HG03432 (cell line): ENCODE measurements around the gene TNPO1.
"Not testable (repeated sequence)": the region's sequence is repeated elsewhere in the genome, so short reads cannot be mapped to it uniquely, and the experiment has no call there.

ENCODE experiments used
- ATAC-seq: cut with Tn5 transposase; IDR thresholded peaks from one replicate; pipeline ENCODE4 v1.9.1; 2021; ENCODE audit warnings: mild to moderate bottlenecking, moderate library complexity; ENCODE audit not compliant: unreplicated experiment

The TNPO1 gene

DNA sequence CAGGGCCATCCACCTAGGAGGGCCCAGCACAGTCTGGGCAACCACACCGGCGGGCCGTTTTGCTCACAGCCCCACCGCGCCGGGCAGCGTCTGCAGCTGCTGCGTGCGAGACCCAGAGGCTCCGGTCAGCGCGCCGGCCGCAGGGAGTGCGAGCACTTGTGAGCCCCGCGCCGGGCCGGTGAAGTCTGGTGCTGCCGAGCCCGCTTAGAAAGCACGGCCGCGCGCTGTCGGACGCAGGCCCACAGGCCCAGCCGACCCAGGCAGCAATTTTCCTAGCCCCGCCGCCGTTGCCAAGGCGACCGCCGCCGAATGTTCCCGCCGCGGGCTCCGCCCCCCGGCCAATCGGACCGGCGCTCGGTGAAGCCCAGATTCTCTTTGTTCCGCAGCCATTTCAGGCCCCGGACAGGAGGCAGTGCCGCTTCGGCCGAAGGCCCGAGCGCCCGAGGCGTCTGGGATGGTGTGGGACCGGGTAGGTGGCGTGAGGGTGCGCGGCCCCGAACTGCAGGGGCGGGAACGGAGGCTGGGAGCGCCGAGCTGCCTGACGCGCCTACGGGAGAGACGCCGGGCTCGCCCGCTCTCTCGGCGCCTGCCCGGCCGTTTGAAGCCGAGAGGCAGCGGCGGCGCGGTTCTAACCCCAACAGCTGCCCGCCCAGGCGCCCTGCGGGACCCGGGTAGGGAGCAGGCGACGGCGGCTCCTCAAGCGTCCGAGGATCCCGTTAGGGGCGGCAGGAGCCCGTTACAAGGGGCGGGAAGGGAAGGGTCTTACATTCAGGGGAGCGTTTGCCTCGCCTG is at the start of gene TNPO1:
TSS of gene TNPO1 (plus strand) at position 378 of the 792 bp plus-strand sequence. CDS start at position 455, 77 bp downstream.
- ATAC-seq = peak; percentile 85

DNA sequence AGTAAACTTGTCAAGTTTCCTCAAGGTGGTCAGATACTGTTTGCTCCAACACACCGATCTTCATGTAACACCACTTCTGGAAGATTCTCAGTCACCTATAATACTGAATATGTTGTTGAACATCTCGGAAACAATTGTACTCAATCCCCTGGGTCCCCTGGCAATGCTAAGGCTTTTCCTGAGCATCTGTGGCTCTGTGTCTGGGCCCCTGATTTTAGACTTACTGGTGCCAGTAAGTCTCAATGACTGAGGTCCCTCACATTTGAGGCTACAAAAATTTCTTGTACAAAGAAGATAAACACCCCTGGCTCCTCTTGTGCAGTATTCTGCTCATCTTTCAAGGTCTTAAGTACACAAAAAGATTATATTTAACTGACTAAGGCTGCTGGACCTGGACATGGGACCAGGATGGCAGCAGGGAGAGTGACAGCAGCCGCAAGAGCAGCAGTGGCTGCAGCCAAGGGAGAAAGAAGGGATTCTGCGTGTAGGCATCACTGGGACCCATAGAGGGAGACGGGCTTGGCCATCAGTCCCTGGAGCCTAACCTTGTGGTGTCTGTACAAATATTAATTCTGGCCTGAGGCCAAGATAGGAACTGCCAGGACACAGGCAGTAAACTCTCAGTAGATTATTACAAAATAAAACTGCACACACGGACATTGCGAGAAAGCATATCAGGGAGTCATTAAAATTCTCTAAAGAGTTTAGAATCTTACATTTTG is 49.0 kb upstream of the TNPO1 start:
- ATAC-seq = no peak

DNA sequence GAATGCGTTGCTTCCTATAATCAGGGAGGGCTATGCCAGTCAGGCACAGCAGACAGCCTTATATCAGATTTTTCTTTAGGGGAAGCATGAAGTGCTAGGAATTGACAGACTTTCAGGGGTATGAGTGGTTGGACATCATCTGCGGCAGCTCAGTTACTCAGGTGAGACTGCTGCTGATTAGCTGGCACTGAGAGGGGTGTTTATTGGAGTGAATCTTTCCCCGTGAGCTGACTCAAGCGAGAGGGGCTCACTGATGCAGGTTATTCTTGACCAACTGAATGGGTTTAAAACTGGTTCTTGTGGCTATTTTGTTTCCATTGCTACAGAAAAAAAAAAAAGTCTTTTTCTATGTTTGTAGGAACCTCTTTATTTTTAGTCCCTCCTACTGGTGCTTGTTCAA is 46.2 kb upstream of the TNPO1 start:
- no peak for ATAC-seq

DNA sequence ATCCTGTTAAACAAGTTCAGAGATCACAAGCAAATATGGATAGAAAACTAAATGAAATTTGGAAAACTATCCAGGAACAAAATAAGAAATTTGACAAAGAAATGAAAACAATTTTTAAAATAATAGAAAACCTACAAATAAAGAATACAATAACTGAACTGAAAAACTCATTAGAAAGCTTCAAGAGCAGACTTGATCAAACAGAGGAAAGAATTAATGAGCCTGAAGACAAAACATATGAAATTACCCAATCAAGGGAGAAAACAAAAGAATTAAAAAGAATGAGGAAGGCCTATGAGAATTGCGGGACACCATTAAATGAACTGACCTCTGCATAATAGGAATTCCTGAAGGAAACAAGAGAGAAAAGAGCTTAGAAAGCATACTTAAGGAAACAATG is 39.8 kb upstream of the TNPO1 start:
- no peak for ATAC-seq

DNA sequence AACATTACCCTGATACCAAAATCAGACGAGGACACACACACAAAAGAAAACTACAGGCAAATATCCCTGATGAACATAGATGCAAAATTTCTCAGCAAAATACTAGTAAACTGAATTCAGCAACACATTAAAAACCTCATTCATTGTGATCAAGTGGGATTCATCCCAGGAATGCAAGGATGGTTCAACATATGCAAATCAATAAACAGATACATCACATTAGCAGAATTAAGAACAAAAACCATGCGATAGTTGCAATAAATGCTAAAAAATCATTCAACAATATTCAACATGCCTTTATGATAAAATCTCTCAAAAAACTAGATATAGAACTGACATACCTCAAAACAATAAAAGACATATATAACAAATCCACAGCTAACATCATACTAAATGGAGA is 36.9 kb upstream of the TNPO1 start:
- ATAC-seq = no peak

DNA sequence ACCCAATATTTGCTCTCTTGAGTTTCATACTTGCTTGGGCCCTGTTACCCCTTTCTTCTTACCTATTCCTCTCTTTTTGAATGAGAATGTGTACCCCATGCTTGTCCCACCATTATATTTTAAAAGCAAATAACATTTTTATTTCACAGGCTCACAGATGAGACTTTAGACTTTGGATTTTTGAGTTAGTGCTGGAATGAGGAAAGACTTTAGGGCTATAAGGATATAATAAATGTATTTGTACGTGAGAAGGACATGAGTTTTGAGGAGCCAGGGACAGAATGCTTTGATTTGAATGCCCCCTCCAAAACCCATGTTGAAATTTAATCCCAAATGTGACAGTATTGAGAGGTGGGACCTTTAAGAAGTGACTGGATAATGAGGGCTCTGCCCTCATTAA is 33.1 kb upstream of the TNPO1 start:
- ATAC-seq = no peak

DNA sequence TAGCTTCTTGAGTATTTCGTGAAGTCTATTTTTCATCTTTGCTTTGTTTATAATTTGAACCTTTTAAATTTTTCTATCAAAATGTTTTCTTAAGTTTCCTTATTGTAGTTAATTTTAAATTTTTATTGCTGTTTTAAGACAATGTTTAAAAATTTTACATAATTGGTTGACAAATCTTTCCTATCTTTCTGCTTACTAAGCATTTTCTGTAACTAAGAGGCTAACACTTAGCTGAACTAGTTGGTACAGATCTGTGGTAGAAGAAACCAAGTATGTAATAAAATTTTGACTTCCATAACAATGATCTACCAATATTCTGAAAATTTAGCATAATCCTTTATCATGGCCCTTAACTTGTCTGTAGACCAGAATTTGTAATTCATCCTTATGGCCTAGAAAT is 32.3 kb upstream of the TNPO1 start:
- no peak for ATAC-seq

DNA sequence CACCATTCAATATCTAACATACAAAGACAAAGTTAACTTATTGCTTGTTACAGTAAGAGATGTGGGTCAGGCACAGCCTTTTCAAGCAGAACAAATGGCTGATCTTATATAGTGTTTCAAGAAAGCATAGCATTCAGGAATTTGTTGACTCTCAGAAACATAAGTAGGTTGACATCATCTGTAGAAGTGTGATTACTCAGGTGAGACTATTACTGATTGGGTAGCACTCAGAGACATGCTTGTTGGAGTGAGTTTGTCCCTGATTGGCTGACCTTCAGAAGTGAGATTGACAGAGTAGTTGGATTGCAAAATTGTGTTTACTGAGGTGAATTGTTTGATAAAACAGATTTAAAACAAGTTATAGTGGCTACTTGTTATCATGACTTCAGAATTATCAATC is 30.7 kb upstream of the TNPO1 start:
- no peak for ATAC-seq

DNA sequence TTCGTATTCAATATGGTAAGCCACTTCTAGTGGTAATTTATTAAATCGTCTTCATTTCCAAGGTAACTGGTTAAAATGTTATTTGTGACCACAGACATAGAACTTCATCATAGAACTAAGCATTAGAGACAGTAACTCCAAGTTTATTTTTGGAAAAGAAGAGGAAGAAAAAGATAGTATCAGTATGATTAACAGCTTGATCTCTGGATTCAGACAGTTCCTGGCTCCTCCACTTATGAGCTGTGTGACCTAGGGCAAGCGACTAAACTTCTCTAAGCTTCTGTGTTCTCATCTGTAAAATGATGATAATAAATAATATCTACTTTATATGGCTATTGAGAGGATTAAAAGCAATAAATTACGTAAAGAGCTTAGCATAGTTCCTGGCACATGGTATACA is 29.8 kb upstream of the TNPO1 start:
- no peak for ATAC-seq

DNA sequence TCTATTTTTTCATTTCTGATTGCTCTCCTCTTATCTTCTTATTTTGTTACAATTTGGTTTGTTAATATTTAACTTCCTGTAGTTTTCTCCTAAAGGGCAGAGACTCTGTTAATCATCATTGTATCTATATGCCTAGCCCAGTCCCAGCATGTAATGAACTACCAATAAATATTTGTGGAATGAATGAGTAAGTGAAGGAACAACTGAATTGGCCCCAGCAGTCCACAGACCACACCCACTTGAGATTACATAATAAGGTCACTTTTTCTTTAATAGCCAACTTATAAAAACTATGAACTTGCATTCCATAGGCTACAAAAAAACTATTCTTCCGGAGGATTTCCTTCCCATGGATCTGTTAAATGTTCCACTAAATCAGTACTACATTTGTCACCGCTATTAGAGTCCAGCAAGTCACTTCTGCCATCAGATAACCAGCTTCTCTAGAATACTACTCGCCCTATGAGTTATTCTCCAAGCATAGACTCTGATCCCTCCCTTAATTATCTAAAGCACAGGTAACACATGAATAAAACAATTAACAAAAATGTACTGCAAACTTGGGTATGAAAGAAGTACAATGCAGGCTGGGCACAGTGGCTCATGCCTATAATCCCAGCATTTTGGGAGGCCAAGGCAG is 27.5 kb upstream of the TNPO1 start:
- no peak for ATAC-seq

DNA sequence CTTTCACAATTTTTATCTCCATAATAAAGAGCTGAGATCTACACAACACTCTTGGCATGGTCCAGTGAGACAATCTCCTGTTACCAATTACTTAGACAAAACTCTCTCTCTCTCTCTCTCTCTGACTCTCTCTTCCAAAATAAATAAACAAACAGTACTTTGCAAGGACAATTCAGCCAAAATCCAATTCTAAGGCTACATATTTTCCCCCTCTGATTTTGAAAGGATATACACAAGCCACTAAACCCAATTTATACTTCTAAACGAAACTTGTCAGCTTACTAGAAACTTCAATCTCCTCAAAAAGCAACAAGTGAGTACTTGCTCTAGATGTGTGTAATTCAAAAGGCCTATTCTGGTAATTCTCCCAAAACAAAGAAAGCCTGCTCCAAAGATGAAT is 26.3 kb upstream of the TNPO1 start:
- ATAC-seq = no peak

DNA sequence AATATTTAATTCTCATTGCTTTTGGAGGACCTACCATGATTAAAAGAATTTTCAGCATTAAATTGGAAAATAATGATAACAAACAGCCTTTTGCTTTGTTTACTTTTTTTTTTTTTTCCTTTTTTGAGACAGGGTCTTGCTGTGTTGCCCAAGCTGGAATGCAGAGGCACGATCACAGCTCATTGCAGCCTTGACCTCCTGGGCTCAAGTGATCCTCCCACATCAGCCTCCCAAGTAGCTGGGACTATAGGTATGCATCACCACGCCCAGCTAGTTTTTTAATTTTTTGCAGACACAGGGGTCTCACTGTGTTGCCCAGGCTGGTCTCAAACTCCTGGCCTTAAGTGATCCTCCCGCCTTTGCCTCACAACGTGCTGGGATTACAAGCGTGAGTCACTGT is 23.8 kb upstream of the TNPO1 start:
- not testable (repeated sequence) for ATAC-seq

DNA sequence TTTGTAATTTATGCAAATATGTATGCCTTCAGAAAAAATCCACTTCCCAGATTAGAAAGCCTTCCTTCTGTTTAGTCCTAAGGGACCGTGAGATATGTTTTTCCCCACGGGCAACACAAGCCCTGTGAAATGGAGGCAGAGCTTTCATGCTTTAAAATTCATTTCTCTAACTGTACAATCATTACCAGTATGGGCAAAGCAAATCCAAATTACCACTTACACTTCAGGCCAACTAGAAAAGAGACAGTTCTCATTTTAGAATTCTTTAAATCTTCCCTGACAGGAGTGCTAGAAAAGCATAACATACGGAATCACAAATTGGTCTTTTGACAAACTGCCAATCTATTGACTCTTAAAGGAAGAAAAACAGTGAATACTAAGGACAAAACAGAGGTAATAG is 20.5 kb upstream of the TNPO1 start:
- no peak for ATAC-seq

DNA sequence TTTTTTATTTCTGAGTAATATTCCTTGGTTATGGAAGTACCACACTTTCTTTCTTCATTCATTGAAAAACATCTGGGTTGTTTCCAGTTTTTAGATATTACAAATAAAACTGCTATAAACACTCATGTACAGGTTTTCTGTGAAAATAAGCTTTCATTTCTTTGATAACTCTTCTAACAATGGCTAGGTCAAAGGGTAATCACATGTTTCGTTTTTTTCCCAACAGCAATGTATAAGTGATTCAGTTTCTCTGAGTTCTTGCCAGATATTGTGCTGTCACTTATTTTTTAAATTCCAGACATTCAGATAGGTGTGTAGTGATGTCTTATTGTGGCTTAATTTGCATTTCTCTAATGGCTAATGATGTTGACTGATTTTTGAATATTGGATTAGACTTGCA is 16.7 kb upstream of the TNPO1 start:
- ATAC-seq = no peak

DNA sequence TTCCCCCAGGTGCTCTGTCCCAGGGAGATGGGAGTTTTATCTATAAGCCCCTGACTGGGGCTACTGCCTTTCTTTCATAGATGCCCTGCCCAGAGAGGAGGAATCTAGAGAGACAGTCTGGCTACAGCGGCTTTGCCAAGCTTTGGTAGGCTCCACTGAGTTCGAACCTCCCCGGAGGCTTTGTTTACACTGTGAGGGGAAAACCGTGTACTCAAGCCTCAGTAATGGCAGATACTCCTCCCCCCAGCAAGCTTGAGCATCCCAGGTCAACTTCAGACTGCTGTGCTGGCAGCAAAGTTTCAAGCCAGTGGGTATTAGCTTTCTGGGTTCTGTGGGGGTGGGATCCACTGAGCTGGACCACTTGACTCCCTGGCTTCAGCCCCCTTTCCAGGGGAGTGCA is 7.8 kb upstream of the TNPO1 start:
- ATAC-seq = not testable (repeated sequence)

DNA sequence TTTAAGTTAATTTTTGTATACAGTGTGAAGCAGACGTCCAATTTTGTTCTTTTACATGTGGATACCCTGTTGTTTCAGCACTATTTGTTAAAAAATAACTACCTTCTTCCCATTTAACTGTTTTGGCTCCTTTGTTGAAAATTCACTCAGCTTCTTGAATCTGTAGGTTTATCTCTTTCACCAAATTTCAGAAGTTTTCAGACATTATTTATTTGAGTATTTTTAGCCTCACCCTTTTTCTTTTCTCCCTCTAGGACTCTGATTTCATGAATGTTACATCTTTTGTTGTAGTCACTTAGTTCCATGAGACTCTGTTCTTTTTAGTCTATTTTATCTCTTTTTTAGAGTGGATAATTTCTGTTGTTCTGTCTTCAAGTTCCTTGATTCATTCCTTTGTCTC is 4.6 kb upstream of the TNPO1 start:
- no peak for ATAC-seq

DNA sequence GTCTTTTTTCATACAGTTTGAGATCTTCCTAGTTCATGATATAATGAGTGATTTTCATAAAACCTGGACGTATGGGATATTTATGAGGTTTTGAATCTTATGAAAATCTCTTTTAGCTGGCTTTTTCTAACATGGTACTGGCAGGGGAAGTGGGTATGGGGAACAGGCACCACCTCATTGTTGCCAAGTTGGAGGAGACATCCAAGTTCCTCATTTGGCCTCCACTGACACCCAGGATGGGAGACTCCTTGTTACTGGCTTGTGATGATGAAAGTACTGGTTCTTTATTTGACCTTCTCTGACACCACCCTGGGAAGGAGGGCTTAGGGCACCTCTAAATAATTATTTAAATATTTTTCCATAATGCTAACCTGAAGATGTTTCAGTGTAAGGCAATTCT is 4.0 kb upstream of the TNPO1 start:
- ATAC-seq = no peak

DNA sequence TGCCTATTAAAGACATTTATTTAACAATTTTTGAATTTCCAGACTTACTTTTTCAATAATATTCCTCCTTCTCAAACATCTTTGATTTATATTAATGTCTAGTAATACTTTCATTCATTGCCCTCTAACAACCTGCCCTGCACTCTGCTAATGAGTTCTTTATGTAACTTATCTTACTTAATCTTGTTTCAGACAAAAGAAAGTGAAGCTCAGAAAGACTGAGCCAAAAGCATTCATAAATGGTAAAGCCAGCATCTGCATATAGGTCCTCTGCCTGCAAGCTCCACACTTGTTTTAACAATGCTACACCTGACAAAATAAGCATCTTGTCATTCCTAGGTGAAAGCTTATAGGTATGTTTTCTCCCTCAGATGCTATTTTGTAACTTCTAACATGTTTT is 2.4 kb upstream of the TNPO1 start:
- no peak for ATAC-seq

DNA sequence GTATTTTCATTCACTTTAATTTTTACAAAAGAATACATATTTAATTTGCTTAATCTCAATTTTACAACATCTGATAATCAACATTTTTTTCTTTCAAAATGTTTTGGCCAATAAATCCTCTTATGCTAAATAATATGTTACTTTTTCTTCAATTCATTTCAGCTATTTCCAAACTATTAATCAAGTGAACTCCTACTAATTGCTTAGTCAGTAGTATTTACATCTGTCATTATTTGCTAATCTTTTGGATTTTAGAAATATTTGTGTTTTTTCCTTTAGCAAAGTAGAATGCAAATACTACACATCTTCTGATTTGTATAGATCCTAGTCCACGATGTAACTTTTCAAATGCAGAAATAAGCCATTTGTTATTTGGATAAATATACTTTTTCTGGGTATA is 1.6 kb upstream of the TNPO1 start:
- no peak for ATAC-seq

DNA sequence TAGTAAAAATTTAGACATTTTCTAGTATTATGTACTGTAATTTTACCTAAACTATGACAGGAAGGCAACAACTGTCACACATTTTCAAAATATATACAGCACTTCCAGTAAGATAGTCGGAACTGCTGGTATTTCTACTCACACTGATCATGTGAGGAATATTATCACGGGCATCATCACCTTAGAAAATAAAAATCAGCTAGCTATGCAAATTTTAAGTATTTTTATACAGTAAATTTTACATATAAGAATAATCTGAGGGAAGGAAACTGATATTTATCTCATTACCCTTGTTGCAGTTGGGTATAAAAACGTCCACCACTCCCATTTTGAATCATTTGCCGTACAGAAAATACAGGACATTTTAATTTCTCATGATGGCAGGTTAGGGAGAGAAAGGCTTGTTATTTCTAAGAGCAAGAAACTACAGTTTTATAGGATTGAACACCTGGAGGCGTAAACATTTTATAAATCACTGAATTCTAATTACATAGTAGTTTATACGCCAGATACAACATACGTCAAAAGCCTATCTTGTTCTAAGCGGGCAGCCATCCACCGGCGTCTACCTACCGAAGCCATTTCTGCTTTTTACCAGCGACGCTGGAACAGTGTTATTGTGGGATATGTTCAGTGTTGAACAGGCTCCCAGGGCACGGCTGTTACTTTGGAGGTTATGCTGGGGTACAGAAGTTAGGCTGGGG is 729 bp upstream of the TNPO1 start:
- ATAC-seq = no peak

DNA sequence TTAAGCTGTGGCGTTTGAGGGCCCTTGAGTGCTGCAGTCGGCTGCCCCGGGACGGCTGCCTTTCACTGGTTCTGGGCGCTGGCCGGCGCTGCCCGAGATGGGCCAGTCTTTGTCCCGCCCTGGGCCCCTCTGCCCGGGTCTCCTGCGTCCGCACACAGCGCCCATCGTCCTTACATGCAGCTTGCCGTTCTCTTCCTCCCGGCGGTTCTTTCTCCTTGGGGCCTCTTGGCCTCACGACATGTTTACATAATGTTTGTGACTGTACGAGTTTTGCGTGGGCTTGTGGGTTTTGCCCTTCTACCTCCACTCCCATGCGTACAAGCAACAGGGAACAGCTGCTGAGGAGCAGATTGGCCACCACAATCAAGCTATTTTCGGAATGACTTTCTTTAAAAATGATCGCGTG is 618 bp downstream of the TNPO1 start:
- peak; percentile 39 for ATAC-seq
